HG02571 (cell line): ENCODE results near the gene CCR6.
"Not testable (repeated sequence)": the region's sequence is repeated elsewhere in the genome, so short reads cannot be mapped to it uniquely, and the experiment has no call there.

Experiments used
- ATAC-seq: cut with Tn5 transposase; IDR thresholded peaks from one replicate; pipeline ENCODE4 v1.9.1; 2021; ENCODE audit warnings: mild to moderate bottlenecking, moderate library complexity; ENCODE audit not compliant: unreplicated experiment

Gene CCR6

GRCh38 chr6:167165858-167166471, 43.1 kb downstream of the CCR6 start:
- no peak for ATAC-seq

- not testable (repeated sequence) for ATAC-seq
Observed at GRCh38 chr6:167167699-167168098, 44.8 kb downstream of the CCR6 start.

- not testable (repeated sequence) for ATAC-seq
Observed at GRCh38 chr6:167168296-167168695, 45.4 kb downstream of the CCR6 start.

- ATAC-seq: not testable (repeated sequence)
Observed at GRCh38 chr6:167169867-167170266, 47.0 kb downstream of the CCR6 start.

- not testable (repeated sequence) for ATAC-seq
Observed at GRCh38 chr6:167171300-167171699, 48.4 kb downstream of the CCR6 start.

- ATAC-seq: not testable (repeated sequence)
Observed at GRCh38 chr6:167172011-167172410, 49.1 kb downstream of the CCR6 start.

GRCh38 chr6:167177271-167177670, 54.4 kb downstream of the CCR6 start:
- not testable (repeated sequence) for ATAC-seq

GRCh38 chr6:167178896-167179655, 56.2 kb downstream of the CCR6 start:
- ATAC-seq: not testable (repeated sequence)

GRCh38 chr6:167180086-167180485, 57.2 kb downstream of the CCR6 start:
- ATAC-seq: not testable (repeated sequence)

GRCh38 chr6:167181351-167181750, 58.5 kb downstream of the CCR6 start:
- not testable (repeated sequence) for ATAC-seq

- ATAC-seq: not testable (repeated sequence)
Observed at GRCh38 chr6:167182913-167183314, 60.0 kb downstream of the CCR6 start.

- ATAC-seq: not testable (repeated sequence)
Observed at GRCh38 chr6:167185101-167185500, 62.2 kb downstream of the CCR6 start.

- not testable (repeated sequence) for ATAC-seq
Observed at GRCh38 chr6:167187275-167187674, 64.4 kb downstream of the CCR6 start.
